ENCODE data around the gene SLC7A10.
"Not testable (repeated sequence)": the region's sequence is repeated elsewhere in the genome, so short reads cannot be mapped to it uniquely, and the experiment has no call there.

Gene SLC7A10

GRCh38 chr19:33192010-33192409 is 33.6 kb downstream of the SLC7A10 start:
- no peaks in the 10 kb centered on the region for H3K27me3 ChIP-seq
- H3K4me3 ChIP-seq: no peak overlapping the region
- no peak for TF ChIP-seq Cebpa-rat (IDR thresholded peaks at IDR 0.05)
- H3K27ac ChIP-seq: 0 out of 22 replicates have a peak overlapping the region, but pooled peaks of 1 of the 11 experiments have one; percentile 29
- H3K4me1 ChIP-seq: peaks cover 46 to 79% (median 55%) of the 10 kb centered on the region in 10 experiments
- H3K9me3 ChIP-seq (replicated peaks in 1 of 11): no peaks in the 10 kb centered on the region
- no peak overlapping the region for H3K9ac ChIP-seq
- peaks cover 0 to 26% (median 19%) of the 10 kb centered on the region in 11 experiments; a peak in 18 of 22 replicates for H4K20me1 ChIP-seq
- H3K4me2 ChIP-seq: peak overlapping the region in 3 of 11 experiments; percentile 17 to 45 (median 35); a peak in 4 of 22 replicates
- peaks cover 4 to 10% (median 7%) of the 10 kb centered on the region in 11 experiments; a peak in 17 of 22 replicates for H3K36me3 ChIP-seq

GRCh38 chr19:33191501-33191900 is 34.1 kb downstream of the SLC7A10 start:
- Histone ChIP-seq H3K27me3 (no peaks in the 10 kb centered on the region), H3K36me3 (peaks cover 0 to 5% (median 2%) of the 10 kb centered on the region in 11 experiments; a peak in 13 of 22 replicates), H3K27ac (0 out of 22 replicates have a peak overlapping the region, but pooled peaks of 1 of the 11 experiments have one; percentile 29), H3K4me1 (peaks cover 48 to 79% (median 55%) of the 10 kb centered on the region in 10 experiments), H3K9ac (no peak overlapping the region), H3K4me2 (peak overlapping the region in 5 of 11 experiments; percentile 15 to 45 (median 34); a peak in 8 of 22 replicates), H3K4me3 (no peak overlapping the region), H3K9me3 (replicated peaks in 1 of 11) (no peaks in the 10 kb centered on the region), H4K20me1 (peaks cover 0 to 21% (median 14%) of the 10 kb centered on the region in 11 experiments; a peak in 17 of 22 replicates)
- TF ChIP-seq Cebpa-rat (IDR thresholded peaks at IDR 0.05): no peak

GRCh38 chr19:33191092-33191491 is 34.6 kb downstream of the SLC7A10 start:
- Histone ChIP-seq H3K4me1 (peaks cover 48 to 79% (median 55%) of the 10 kb centered on the region in 10 experiments), H3K27ac (0 out of 22 replicates have a peak overlapping the region, but pooled peaks of 1 of the 11 experiments have one; percentile 29), H3K4me2 (peak overlapping the region in 5 of 11 experiments; percentile 15 to 45 (median 34); a peak in 8 of 22 replicates), H4K20me1 (peaks cover 0 to 17% (median 10%) of the 10 kb centered on the region in 11 experiments; a peak in 16 of 22 replicates)
- not testable (repeated sequence) for H3K9me3 ChIP-seq (replicated peaks in 1 of 11); H3K4me3 ChIP-seq; H3K36me3 ChIP-seq; H3K9ac ChIP-seq; H3K27me3 ChIP-seq

GRCh38 chr19:33189453-33189852 is 36.2 kb downstream of the SLC7A10 start:
- Histone ChIP-seq H3K4me1 (peaks cover 55 to 86% (median 63%) of the 10 kb centered on the region in 10 experiments), H3K9ac (no peak overlapping the region), H3K4me2 (peak overlapping the region in 8 of 11 experiments; percentile 63 to 94 (median 88); a peak in 16 of 22 replicates), H3K27ac (peak overlapping the region in 7 of 11 experiments; percentile 24 to 92 (median 91); a peak in 9 of 22 replicates), H3K36me3 (no peaks in the 10 kb centered on the region), H4K20me1 (peaks cover 0 to under 1% (median 0%) of the 10 kb centered on the region in 11 experiments; a peak in 1 of 22 replicates), H3K27me3 (no peaks in the 10 kb centered on the region), H3K4me3 (no peak overlapping the region), H3K9me3 (replicated peaks in 1 of 11) (no peaks in the 10 kb centered on the region)
- no peak for TF ChIP-seq Cebpa-rat (IDR thresholded peaks at IDR 0.05)

GRCh38 chr19:33187183-33187540 is 38.5 kb downstream of the SLC7A10 start:
- Histone ChIP-seq H3K27ac (peak overlapping the region in 9 of 11 experiments; percentile 68 to 92 (median 91); a peak in 18 of 22 replicates), H3K9ac (peak overlapping the region in 9 of 11 experiments; percentile 40 to 84 (median 76); a peak in 17 of 22 replicates), H3K4me3 (peak overlapping the region in 6 of 10 experiments; percentile 6 to 49 (median 42); a peak in 8 of 20 replicates), H3K36me3 (no peaks in the 10 kb centered on the region), H3K4me2 (peak overlapping the region; percentile 54 to 94 (median 87)), H4K20me1 (no peaks in the 10 kb centered on the region), H3K9me3 (replicated peaks in 1 of 11) (no peaks in the 10 kb centered on the region), H3K27me3 (no peaks in the 10 kb centered on the region), H3K4me1 (peaks cover 53 to 83% (median 66%) of the 10 kb centered on the region in 10 experiments)
- no peak for TF ChIP-seq Cebpa-rat (IDR thresholded peaks at IDR 0.05)

GRCh38 chr19:33186431-33187182 is 39.0 kb downstream of the SLC7A10 start:
- Histone ChIP-seq H3K4me2 (peak overlapping the region; percentile 54 to 94 (median 87)), H3K9me3 (replicated peaks in 1 of 11) (no peaks in the 10 kb centered on the region), H4K20me1 (no peaks in the 10 kb centered on the region), H3K27me3 (no peaks in the 10 kb centered on the region), H3K4me3 (peak overlapping the region in 7 of 10 experiments; percentile 6 to 49 (median 41); a peak in 11 of 20 replicates), H3K9ac (peak overlapping the region in 10 of 11 experiments; percentile 28 to 84 (median 72); a peak in 18 of 22 replicates), H3K27ac (peak overlapping the region in 10 of 11 experiments; percentile 51 to 92 (median 90); a peak in 20 of 22 replicates), H3K36me3 (no peaks in the 10 kb centered on the region), H3K4me1 (peaks cover 53 to 87% (median 71%) of the 10 kb centered on the region in 10 experiments)
- TF ChIP-seq Cebpa-rat (IDR thresholded peaks at IDR 0.05): peak in 9 of 11 experiments; percentile 60 to 97 (median 94); a peak in 17 of 22 replicates

GRCh38 chr19:33177417-33177979 is 48.2 kb downstream of the SLC7A10 start:
- TF ChIP-seq Cebpa-rat (IDR thresholded peaks at IDR 0.05): no peak
- H3K4me3 ChIP-seq: peak overlapping the region; percentile 71 to 89 (median 82)
- peaks cover 42 to 75% (median 61%) of the 10 kb centered on the region in 10 experiments for H3K4me1 ChIP-seq
- no peaks in the 10 kb centered on the region for H3K9me3 ChIP-seq (replicated peaks in 1 of 11)
- H4K20me1 ChIP-seq: no peaks in the 10 kb centered on the region
- H3K4me2 ChIP-seq: peak overlapping the region; percentile 79 to 95 (median 90)
- peak overlapping the region; percentile 62 to 98 (median 94) for H3K9ac ChIP-seq
- 0 out of 22 replicates have a peak, but pooled peaks cover 0 to 5% (median 0%) of the 10 kb centered on the region in 11 experiments for H3K36me3 ChIP-seq
- no peaks in the 10 kb centered on the region for H3K27me3 ChIP-seq
- H3K27ac ChIP-seq: peak overlapping the region; percentile 2 to 98 (median 95); a peak in 21 of 22 replicates

GRCh38 chr19:33176670-33177416 is 48.8 kb downstream of the SLC7A10 start:
- H3K4me1 ChIP-seq: peaks cover 49 to 75% (median 64%) of the 10 kb centered on the region in 10 experiments
- no peak for TF ChIP-seq Cebpa-rat (IDR thresholded peaks at IDR 0.05)
- H3K27me3 ChIP-seq: no peaks in the 10 kb centered on the region
- H3K9me3 ChIP-seq (replicated peaks in 1 of 11): no peaks in the 10 kb centered on the region
- H3K4me2 ChIP-seq: peak overlapping the region; percentile 88 to 96 (median 92)
- H3K4me3 ChIP-seq: peak overlapping the region; percentile 71 to 89 (median 82)
- H3K27ac ChIP-seq: peak overlapping the region; percentile 84 to 98 (median 95)
- 0 out of 22 replicates have a peak, but pooled peaks cover 0 to 5% (median 0%) of the 10 kb centered on the region in 11 experiments for H3K36me3 ChIP-seq
- no peaks in the 10 kb centered on the region for H4K20me1 ChIP-seq
- peak overlapping the region; percentile 88 to 98 (median 94) for H3K9ac ChIP-seq

All from BLaER1 treated with 17β-estradiol and CSF1 and Interleukin-3, amounts not matched to agents 10 nM and 100 nM (cell line).